Ovary (tissue), 9 donors: ENCODE measurements around the gene ATRN. TPM values are rescaled to one million over a fixed set of nuclear protein-coding genes. Genes with fewer than 3 reads are reported as not detected.

Experiments
- DNase-seq, 5 donors: peaks; one replicate each; pipeline ENCODE4 v3.0.0-alpha.2; 2019 to 2020
- H3K27ac ChIP-seq, 2 donors: fragments of 200-600 bp; one replicate each; pipeline versions ENCODE4 v1.5.1 to v1.8.0; 2019 to 2022
- H3K27me3 ChIP-seq: fragments of 200-600 bp; one replicate; pipeline ENCODE4 v1.8.0; 2022
- H3K36me3 ChIP-seq: fragments of 200-600 bp; sonication (generic); one replicate; pipeline ENCODE4 v1.5.1; 2019
- H3K4me1 ChIP-seq: one replicate; pipeline ENCODE4 v1.8.1; 2013; ENCODE audit warnings: mild to moderate bottlenecking, moderate library complexity; ENCODE audit not compliant: insufficient read depth
- H3K4me3 ChIP-seq: fragments of 200-600 bp; sonication (generic); one replicate; pipeline ENCODE4 v1.5.1; 2017
- H3K9me3 ChIP-seq, 2 donors: fragments of 200-600 bp in 1 of 2; sonication (generic) in 1 of 2; one replicate each; pipeline versions ENCODE4 v1.5.1 to v1.8.1; 2013 to 2019; ENCODE audit warnings: mild to moderate bottlenecking in 1 of 2, moderate library complexity in 1 of 2
- EP300 ChIP-seq: sonication (generic); formaldehyde crosslinking; IDR thresholded peaks from one replicate; pipeline ENCODE4 v1.6.1; 2017; ENCODE audit warnings: antibody characterized with exemption
- POLR2A ChIP-seq: fragments of 450-650 bp; IDR thresholded peaks from one replicate; pipeline ENCODE4 v1.6.1; 2017; ENCODE audit warnings: antibody characterized with exemption, mild to moderate bottlenecking, moderate library complexity
- WGBS, 3 donors: extraction: QIAGEN DNeasy Blood & Tissue Kit in 1 of 3; methylation state at CpG; one replicate each; pipeline versions ENCODE4 v1.1.5 to v1.1.7; 2013 to 2017; 5-methylcytosine and 5-hydroxymethylcytosine counted together
- intact Hi-C, 4 donors: fragments of 100-400 bp; cut with DNase I; formaldehyde crosslinking; loops; one replicate each; pipeline versions ENCODE4 v1.11.0 to v1.15.1; 2022 to 2023
- polyA plus RNA-seq, 2 donors: library from polyadenylated mRNA; stranded (reverse); fragments of 200-250 nt in 1 of 2; fragments of 350-450 nt in 1 of 2; fragmentation: Illumina TruSeq in 1 of 2; extraction: RNeasy Lipid Tissue Mini Kit (QIAGEN cat#74804) in 1 of 2; gene quantifications; one replicate each; pipeline ENCODE4 v1.2.3, GENCODE V29; 2013 to 2014
- total RNA-seq, 7 donors: library from RNA; depleted of rRNA in 2 of 7; stranded (reverse); fragments of >200 nt in 2 of 7; fragmentation: NEBNext Ultra II Directional in 3 of 7; extraction: Animal tissue kit (Norgen Biotek cat#: 25700) in 3 of 7; gene quantifications; one replicate each; pipeline versions ENCODE4 v1.1.0 to v1.2.4, GENCODE V29; 2016 to 2023
- TF ChIP-seq, protein P1 (sequence below), 3 donors: fragments of 450-650 bp in 2 of 3; fragments of 200-600 bp in 1 of 3; IDR thresholded peaks; one replicate each; pipeline versions ENCODE4 v1.5.1 to v1.8.0; 2016 to 2022; ENCODE audit warnings: antibody characterized with exemption in 3 of 3, mild to moderate bottlenecking in 1 of 3
- donor health status: DM: no; HTN: no; CAD: no; lungs with moderate emphysema.
- donor health status: DM: no; HTN: no; CAD: no.
- donor health status: Bipolar disorder and iron deficiency.
- donor health status: DM: yes; HTN: yes; CAD: no.
- donor health status: DM: no; HTN: no; CAD: no.
- donor health status: DM: yes; HTN: yes; CAD: no.

ATRN gene
- total and polyA plus RNA-seq, 9 donors, result 10.3 to 46.2 (median 23.6) TPM

DNA sequence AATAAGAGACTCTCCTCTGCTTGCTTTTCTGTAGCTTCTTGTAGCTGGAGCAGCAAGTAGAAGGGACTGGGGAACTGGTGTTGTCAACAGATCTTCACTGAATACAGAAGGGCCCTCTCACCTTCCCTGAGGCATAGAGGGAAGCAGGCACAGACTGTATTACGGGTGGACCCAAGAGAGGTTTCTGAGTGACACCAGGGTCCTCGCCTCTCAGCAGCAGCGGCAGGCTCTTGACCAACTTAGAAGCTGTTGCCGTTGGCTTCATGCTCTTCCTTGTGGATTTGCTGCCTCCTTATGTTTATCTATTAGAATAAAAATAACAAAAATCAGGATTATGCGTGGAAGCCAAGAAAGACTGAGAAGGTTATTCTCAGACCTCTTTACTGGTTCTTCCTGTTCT lies 160.7 kb downstream of the ATRN start:
- intact Hi-C loops, result no loop called here

DNA sequence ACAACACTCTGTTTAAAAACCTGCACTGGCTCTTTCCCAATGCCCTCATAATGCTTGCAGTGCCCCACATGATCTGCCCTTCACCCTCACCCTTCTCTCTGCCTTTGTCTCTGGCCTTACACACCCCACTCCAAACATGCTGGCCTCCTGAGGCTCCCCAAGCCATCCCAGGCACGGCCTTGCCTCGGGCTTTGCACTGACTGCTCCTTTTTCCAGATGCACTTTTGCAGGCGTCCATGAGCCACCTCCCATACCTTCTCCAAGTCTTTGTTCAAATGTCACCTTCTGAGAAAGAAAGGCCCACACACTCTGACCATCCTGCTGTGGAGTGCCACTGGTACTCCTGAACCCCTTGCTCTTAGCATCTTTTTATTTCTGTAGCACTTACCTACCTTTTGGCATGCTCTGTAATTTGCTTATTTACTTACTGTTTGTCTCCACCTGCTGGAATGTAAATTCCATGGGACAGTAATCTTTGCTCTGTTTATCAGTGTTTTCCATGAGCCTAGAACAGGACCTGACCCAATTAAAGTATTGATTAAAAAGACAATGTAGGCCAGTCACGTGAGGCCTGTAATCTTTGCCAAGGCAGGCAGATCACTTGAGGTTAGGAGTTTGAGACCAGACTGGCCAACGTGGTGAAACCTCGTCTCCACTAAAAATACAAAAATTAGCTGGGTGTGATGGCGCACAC lies 161.6 kb downstream of the ATRN start:
- no peak overlapping the region for H3K4me3 ChIP-seq
- no peaks in the 10 kb centered on the region for H3K36me3 ChIP-seq
- H3K27me3 ChIP-seq, result no peaks in the 10 kb centered on the region
- TF ChIP-seq, protein P1, sequence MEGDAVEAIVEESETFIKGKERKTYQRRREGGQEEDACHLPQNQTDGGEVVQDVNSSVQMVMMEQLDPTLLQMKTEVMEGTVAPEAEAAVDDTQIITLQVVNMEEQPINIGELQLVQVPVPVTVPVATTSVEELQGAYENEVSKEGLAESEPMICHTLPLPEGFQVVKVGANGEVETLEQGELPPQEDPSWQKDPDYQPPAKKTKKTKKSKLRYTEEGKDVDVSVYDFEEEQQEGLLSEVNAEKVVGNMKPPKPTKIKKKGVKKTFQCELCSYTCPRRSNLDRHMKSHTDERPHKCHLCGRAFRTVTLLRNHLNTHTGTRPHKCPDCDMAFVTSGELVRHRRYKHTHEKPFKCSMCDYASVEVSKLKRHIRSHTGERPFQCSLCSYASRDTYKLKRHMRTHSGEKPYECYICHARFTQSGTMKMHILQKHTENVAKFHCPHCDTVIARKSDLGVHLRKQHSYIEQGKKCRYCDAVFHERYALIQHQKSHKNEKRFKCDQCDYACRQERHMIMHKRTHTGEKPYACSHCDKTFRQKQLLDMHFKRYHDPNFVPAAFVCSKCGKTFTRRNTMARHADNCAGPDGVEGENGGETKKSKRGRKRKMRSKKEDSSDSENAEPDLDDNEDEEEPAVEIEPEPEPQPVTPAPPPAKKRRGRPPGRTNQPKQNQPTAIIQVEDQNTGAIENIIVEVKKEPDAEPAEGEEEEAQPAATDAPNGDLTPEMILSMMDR (IDR thresholded peaks at IDR 0.05), result no peak
- TF ChIP-seq POLR2A, result no peak
- no peak for TF ChIP-seq EP300
- H3K27ac ChIP-seq, result no peak overlapping the region
- H3K4me1 ChIP-seq, result peaks cover 3% of the 10 kb centered on the region
- intact Hi-C loops, result no loop called here
- no peak for DNase-seq
- 86 to 88% (median 87%) methylated on average over 7 of the region's 7 CpGs for WGBS, 3 donors
- H3K9me3 ChIP-seq, result no peaks in the 10 kb centered on the region

More for the DNA sequence above, 160.7 kb downstream of the ATRN start:
- H3K4me1 ChIP-seq, result peaks cover 3% of the 10 kb centered on the region
- H3K4me3 ChIP-seq, result no peak overlapping the region
- H3K27ac ChIP-seq, result no peak overlapping the region
- DNase-seq, result no peak
- TF ChIP-seq POLR2A, result no peak
- TF ChIP-seq, protein P1 (IDR thresholded peaks at IDR 0.05), result no peak
- TF ChIP-seq EP300, result no peak
- WGBS, 3 donors, result 44 to 76% (median 55%) methylated on average over 5 of the region's 5 CpGs
- no peaks in the 10 kb centered on the region for H3K27me3 ChIP-seq
- no peaks in the 10 kb centered on the region for H3K9me3 ChIP-seq
- H3K36me3 ChIP-seq, result no peaks in the 10 kb centered on the region

DNA sequence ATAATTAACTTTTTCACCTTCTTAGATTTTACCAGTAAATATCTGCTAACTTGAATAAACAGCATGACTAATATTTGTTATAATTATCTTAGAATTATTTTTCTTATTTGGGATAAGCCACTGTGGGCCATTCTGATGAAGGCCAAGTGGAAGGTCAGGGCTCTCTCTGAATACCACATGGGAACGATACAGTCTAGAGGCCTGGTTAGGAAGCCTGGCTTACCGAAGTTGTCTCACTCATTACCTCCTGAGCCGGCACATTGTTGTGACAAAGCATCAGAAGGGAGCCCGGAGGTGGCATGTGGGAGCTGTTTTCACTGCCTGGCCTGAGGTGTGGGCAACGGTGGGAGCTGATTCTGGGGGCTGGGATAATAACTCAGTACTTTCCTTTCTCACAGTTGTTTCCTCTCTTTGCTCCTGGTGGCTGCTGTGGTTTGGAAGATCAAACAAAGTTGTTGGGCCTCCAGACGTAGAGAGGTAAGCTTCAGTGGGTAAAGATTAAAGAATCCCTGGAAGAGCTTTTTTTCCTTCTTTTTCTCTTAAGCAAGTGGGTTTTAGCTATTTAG lies 163.2 kb downstream of the ATRN start:
- H3K9me3 ChIP-seq, result no peaks in the 10 kb centered on the region
- no peak for DNase-seq
- no peak overlapping the region for H3K4me3 ChIP-seq
- no peaks in the 10 kb centered on the region for H3K36me3 ChIP-seq
- no peak overlapping the region for H3K27ac ChIP-seq
- 17 to 42% (median 26%) methylated on average over 6 of the region's 6 CpGs for WGBS, 3 donors
- peaks cover 3% of the 10 kb centered on the region for H3K4me1 ChIP-seq
- no peaks in the 10 kb centered on the region for H3K27me3 ChIP-seq
- no peak for TF ChIP-seq POLR2A
- TF ChIP-seq, protein P1 (IDR thresholded peaks at IDR 0.05), result no peak
- TF ChIP-seq EP300, result no peak
- intact Hi-C loops, result no loop called here

DNA sequence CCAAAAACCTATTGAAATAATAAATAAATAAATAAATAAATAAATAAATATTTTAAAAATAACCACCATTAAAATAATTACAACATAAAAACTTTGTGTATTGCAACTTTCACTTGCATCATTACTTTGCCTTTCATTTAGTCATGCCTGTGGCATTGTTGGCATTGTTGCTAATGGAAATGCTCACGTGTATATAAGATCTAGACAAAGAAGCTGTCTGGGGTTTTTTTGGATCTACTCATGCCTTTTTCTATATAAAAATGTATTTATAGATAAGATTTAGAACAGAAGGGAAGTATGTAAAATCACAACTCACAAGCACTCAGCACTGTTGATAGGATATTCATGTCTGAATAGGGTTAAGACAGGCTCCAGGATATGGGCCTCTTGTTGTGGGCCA lies 164.5 kb downstream of the ATRN start:
- no peaks in the 10 kb centered on the region for H3K36me3 ChIP-seq

More for the DNA sequence above, 164.5 kb downstream of the ATRN start:
- Histone ChIP-seq H3K9me3 (no peaks in the 10 kb centered on the region), H3K27me3 (no peaks in the 10 kb centered on the region), H3K4me3 (no peak overlapping the region), H3K4me1 (peaks cover 3% of the 10 kb centered on the region), H3K27ac (no peak overlapping the region)
- 95 to 98% (median 96%) methylated on average over 1 of the region's 1 CpG for WGBS, 3 donors
- DNase-seq, result no peak
- intact Hi-C loops, result no loop called here
- TF ChIP-seq, protein P1 (IDR thresholded peaks at IDR 0.05), result no peak
- TF ChIP-seq POLR2A (no peak), EP300 (no peak)
